GM19238 (cell line): ENCODE measurements around the gene TXNRD2.

Source experiments
- DNase-seq: peaks from one replicate; pipeline ENCODE4 v3.0.0; 2011; ENCODE audit warnings: low spot score; ENCODE audit not compliant: insufficient read length

Gene TXNRD2

GRCh38 chr22:19905347-19906276 is 36.0 kb downstream of the TXNRD2 start:
- DNase-seq, result no peak

DNA sequence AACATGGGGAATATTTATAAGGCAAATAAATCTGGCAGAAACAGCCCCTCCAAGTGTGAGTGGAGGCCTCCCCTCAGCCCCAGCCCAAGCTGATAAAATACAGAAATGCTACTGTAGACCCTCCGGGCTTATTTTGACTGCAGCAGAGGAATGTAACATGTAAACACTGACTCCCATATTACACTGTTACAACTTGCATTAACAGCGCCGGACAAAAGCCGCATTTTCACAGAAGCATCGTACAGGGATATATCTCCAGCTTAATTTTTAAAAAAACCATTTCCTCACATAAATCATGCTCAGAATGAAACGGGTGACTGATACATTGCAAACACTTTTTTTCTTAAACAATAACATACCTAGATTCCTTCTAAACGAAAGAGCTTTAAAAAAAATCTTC is 36.7 kb downstream of the TXNRD2 start:
- DNase-seq, result no peak

DNA sequence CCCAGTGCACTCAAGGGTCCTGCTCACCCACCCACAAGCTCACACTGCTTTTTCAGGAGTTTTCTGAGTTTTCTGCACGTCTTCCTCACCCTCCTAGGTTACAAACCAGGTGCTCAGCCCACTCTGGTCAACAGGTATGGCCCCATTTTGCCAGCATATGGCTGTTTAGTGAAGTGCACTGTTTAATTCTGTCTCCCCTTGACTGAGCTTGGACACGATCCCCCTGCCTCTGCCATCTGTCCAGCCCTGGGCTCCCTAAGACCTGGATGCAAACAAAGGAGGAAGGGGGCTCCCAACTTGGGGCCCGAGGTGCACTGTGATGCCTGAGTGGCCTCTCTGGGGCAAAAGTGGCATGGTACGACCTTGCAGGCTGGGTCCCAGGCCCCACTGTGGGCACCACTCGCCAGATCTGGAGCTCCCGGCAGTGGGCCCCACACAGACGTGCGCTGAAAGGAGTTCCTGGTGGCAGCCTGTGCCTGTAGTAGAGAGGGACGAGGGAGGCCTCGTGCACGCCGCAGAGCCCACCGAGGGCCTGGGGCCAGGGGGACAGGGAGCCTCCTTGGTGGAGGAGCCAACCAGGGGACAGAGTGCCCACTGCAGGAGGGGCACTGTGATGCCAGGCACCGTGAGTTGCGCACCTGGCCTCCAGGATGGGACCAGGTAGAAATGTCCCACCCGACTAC is 37.3 kb downstream of the TXNRD2 start:
- DNase-seq, result no peak

DNA sequence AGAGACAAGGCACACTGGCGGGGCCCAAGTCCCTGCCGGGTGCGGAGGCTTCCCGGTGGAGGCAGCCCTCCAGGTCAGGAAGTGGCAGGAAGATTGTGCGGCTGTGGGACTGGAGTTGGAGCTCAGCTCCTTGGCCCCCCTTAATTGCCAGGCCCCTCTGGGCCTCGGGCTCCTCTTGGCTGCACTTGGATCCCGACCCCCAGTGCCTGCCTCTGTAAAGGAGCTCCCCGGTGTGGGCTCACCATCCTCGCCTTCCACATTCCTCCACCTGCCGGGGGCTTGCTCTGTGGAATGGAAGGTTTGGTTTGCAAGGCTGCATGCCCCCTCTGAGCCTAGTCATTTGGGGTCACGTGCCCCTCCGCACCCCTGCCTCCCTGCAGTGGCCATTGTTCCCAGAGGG is 38.1 kb downstream of the TXNRD2 start:
- no peak for DNase-seq

DNA sequence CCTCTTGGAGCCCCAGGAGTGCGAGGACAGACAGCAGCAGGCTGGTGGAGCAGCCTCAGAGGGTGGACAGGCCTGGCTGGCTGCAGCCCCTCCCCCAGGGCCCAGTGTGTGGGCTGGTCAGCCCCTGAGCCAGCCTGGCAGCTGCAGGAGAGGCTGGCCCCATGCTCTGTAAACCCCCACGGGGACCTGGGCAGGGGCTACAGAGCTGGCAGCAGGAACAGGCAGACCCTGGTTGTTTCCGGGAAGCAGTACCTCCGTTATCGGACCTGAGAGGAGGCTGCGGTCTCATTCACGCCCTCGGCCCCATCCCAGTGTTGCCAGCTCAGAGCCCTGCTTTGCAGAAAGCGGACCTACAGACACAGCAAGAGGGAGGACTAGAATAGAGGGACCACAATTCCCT is 38.6 kb downstream of the TXNRD2 start:
- no peak for DNase-seq

DNA sequence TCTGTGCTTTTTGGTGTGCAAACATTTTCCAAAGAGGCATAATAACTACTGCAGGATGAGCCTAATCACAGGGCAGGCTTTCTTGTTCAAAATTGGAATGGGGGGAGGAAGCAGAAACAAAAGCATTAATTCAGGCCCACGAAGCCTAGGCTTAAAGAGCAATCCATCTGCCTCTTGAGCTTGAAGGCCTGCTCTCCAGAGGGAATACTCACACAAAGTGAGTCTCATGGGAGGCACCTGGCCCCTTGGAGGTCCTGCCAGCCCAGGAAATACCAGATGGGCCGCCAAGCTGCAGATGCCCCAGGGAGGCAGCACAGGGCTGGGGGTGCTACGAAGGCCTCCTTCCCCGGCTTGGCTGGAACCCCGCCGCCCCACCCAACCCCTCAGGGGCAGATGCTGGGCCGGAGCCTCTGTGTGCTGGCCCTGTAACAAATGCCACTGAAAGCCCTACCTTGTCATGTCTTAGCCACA is 39.3 kb downstream of the TXNRD2 start:
- DNase-seq, result no peak

- no peak for DNase-seq
Measured at GRCh38 chr22:19901577-19902244, 39.9 kb downstream of the TXNRD2 start.

- DNase-seq, result no peak
Measured at GRCh38 chr22:19900707-19901436, 40.7 kb downstream of the TXNRD2 start.

DNA sequence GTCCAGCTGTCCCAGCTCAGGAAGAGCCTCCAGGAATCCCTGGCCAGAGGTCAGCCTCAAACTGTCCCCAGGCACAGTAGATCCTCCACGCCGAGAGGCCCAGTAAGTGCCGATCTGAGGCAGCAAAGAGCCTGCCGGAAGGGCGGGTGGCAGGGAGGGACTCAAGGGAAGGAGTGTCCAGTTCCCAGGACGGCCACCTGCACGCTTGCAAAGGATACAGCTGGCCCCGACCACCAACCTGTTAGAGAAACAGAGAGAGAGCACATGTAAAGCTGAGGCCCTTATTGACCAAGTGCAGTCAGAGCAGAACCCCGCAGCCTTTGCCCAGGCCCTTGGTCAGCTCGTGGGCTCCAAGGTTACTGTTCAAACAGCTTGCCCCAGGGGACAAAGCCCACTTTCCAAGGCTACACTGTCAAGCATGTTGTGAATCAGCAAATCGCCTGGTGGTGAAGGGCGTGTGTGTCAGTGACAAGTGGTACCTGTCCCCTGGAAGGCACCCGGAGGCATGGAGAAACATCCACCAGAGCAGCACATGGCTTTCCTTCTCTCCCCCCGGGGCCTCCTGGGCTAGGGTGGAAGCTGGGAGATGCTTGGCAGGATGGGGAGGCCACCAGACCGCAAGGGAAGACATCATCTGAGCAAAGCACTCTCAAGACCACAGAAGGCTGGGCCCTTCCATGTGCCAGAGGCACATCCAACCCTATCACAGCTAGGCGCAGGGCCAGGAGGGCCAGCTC is 42.6 kb downstream of the TXNRD2 start:
- DNase-seq, result no peak

- no peak for DNase-seq
Measured at GRCh38 chr22:19898145-19898544, 43.5 kb downstream of the TXNRD2 start.

- no peak for DNase-seq
Measured at GRCh38 chr22:19897726-19898125, 43.9 kb downstream of the TXNRD2 start.

GRCh38 chr22:19896665-19897355 is 44.8 kb downstream of the TXNRD2 start:
- DNase-seq, result no peak

- DNase-seq, result no peak
Measured at GRCh38 chr22:19895160-19895849, 46.3 kb downstream of the TXNRD2 start.

- no peak for DNase-seq
Measured at GRCh38 chr22:19893363-19893762, 48.3 kb downstream of the TXNRD2 start.

- DNase-seq, result no peak
Measured at GRCh38 chr22:19892925-19893324, 48.7 kb downstream of the TXNRD2 start.

DNA sequence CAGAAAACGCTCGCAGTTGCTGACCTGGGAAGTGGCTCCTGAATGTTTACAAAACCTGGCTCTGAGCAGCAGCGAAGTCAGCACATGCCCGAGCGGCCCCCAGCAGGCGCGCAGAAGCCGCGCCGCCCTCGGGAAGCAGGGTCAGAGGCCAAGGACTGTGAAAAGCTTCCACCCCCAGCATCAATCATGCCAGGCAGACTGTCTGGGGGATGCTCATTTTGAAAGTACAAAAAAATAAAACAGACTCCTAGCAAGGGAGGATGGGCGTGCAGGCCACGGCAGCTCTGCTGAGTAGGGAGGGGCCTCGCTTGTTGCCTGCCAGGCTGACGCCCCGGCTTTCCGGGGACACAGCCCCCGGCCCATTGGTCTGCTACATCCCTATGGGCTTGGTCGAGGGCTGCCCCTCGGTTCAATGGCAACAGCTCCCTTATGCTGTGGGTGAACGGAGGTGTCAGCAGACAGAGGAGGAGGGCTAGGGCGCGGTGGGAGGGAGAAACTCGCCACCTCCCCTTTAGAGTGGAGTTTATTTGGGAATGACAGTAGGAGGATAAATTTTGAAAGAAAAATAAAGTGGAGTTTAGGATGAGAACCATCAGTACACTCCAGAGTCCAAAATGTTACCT is 49.2 kb downstream of the TXNRD2 start:
- DNase-seq, result peak; percentile 45

DNA sequence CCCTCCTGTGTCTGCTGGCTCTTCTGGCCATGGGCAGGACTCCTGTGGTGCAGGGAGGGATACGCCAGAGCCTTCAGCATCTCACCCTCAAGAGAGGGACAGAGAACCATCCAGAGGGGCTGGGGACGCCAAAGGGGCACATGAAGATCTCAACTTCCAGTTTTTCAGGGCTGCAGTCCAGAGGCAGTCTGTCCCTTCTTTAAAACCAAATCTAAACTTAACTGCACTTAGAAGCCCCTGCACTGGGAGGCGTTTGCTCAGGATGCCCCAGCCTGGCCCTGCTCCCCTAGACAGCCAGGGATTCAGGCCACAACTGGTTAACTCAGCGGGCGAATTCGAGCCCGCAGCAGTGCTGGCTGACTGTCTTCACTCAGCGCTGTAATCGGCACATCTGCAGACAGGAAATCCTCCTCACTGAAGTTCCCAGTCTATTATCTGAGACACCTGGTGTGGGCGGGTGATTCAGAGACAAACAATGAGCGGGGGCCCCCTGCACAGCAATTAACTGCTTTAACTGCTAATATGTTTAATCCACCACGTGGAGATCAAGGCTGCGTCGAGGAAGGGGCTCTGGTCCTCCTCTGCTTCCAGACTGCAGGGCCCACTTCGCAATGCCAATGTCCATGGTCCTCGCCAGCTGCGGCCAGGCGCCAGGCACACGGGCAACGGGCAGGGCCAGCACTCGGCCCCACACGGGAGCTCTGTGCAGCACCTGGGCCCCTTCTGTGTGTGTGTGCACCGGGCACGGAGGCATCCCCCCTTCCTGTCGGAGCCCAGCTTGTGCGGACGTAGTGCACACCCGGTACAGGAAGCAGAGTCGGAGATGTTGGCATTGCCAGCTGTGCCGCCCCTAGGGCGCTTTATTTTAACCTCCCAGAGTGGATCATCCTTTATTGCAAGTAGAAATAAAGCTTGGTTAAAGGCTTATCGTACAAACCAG is 50.0 kb downstream of the TXNRD2 start:
- DNase-seq, result peak; percentile 81
